ENCODE results near the gene TMEM217. TPM values are rescaled to one million over a fixed set of nuclear protein-coding genes. Genes with fewer than 3 reads are reported as not detected.
"Not testable (repeated sequence)": the region's sequence is repeated elsewhere in the genome, so short reads cannot be mapped to it uniquely, and the experiment has no call there.

TMEM217 gene
- total and polyA plus RNA-seq, 2 donors: 0.24 to 3.4 TPM

- no peak overlapping the region for H3K27ac ChIP-seq (ENCODE audit: low read depth)
- no peaks in the 10 kb centered on the region for H3K4me1 ChIP-seq (ENCODE audit: insufficient read depth)
- H3K36me3 ChIP-seq (ENCODE audit: insufficient read depth): no peaks in the 10 kb centered on the region
- 68% methylated on average over 7 of the region's 7 CpGs for WGBS
- no peak for DNase-seq (ENCODE audit: extremely low spot score)
- no peak overlapping the region for H3K4me3 ChIP-seq (ENCODE audit: low read depth, low read length)
Observed at GRCh38 chr6:37187321-37188022, 70.5 kb downstream of the TMEM217 start.

DNA sequence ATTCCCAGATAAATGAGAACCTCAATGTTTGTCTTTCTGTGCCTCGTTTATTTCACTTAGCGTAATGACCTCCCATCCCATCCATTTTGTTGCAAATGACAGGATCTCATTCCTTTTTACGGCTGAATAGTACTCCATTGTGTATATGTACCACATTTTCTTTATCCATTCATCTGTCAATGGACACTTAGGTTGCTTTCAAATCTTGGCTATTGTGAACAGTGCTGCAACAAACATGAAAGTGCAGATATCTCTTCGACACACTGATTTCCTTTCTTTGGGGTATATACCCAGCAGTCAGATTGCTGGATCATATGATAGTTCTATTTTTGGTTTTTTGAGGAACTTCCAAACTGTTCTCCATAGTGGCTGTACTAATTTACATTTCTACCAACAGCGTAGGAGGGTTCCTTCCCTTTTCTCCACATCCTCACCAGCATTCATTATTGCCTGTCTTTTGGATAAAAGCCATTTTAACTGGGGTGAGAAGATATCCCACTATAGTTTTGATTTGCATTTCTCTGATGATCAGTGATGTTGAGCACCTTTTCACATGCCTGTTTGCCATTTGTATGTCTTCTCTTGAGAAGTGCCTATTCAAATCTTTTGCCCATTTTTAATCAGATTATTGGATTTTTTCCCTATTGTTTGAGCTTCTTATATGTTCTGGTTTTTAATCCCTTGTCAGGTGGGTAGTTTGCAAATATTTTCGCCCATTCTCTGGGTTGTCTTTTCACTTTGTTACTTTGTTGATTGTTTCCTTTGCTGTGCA lies 71.8 kb downstream of the TMEM217 start:
- not testable (repeated sequence) for H3K36me3 ChIP-seq (ENCODE audit: insufficient read depth); H3K27ac ChIP-seq (ENCODE audit: low read depth); H3K4me1 ChIP-seq (ENCODE audit: insufficient read depth); DNase-seq (ENCODE audit: extremely low spot score); H3K4me3 ChIP-seq (ENCODE audit: low read depth, low read length)
- WGBS: 88% methylated on average over 6 of the region's 6 CpGs

DNA sequence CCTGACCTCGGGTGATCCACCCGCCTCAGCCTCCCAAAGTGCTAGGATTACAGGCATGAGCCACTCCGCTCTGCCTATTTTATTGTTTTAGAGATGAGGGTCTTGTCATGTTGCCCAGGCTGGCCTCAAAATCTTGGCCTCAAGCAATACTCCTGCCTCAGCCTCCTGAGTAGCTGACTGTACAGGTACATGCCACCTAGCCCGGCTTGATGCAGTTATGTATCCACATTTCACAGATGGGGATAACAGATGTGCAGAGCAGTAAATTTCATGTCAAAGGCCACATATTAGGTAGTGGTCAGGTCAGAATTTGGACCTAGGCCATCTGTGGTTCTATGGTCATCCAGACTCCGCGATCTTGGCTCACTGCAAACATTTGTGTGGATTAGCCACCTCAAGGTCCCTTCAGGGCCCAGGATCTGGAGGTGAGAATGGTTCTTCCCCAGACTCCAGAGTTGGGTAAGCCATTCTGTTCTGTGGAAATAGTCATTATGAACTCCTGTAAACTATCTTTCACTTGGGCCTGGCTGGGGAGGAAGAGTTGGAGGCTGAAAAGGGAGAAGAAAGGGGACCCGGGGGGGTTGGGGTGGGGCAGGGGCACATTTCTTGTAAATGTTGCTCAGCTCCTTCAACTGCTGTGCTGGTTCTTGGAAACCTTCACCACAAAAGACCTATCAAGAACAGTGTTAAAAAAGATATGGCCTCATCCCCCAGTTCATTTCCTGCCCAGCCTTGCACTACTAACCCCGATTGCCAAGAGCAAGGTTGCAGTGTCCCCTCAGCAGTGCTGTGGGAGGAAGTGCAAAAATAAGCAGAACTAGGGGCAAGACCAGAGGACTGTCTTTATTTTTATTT lies 75.0 kb downstream of the TMEM217 start:
- no peaks in the 10 kb centered on the region for H3K4me1 ChIP-seq (ENCODE audit: insufficient read depth)
- 77% methylated on average over 8 of the region's 8 CpGs for WGBS
- DNase-seq (ENCODE audit: extremely low spot score): no peak
- H3K27ac ChIP-seq (ENCODE audit: low read depth): no peak overlapping the region
- H3K36me3 ChIP-seq (ENCODE audit: insufficient read depth): no peaks in the 10 kb centered on the region
- no peak overlapping the region for H3K4me3 ChIP-seq (ENCODE audit: low read depth, low read length)

- not testable (repeated sequence) for DNase-seq (ENCODE audit: extremely low spot score); H3K36me3 ChIP-seq (ENCODE audit: insufficient read depth); H3K27ac ChIP-seq (ENCODE audit: low read depth); H3K4me1 ChIP-seq (ENCODE audit: insufficient read depth); H3K4me3 ChIP-seq (ENCODE audit: low read depth, low read length)
- WGBS: 95% methylated on average over 4 of the region's 4 CpGs
Observed at GRCh38 chr6:37180610-37181009, 77.3 kb downstream of the TMEM217 start.

- DNase-seq (ENCODE audit: extremely low spot score): no peak
- Histone ChIP-seq H3K4me3 (ENCODE audit: low read depth, low read length) (no peak overlapping the region), H3K27ac (ENCODE audit: low read depth) (no peak overlapping the region), H3K4me1 (ENCODE audit: insufficient read depth) (no peaks in the 10 kb centered on the region), H3K36me3 (ENCODE audit: insufficient read depth) (no peaks in the 10 kb centered on the region)
- WGBS: 87% methylated on average over 2 of the region's 2 CpGs
Observed at GRCh38 chr6:37180075-37180474, 77.9 kb downstream of the TMEM217 start.

- H3K36me3 ChIP-seq (ENCODE audit: insufficient read depth): peaks cover 5% of the 10 kb centered on the region
- WGBS: 87% methylated on average over 8 of the region's 8 CpGs
- no peak for DNase-seq (ENCODE audit: extremely low spot score)
- no peaks in the 10 kb centered on the region for H3K4me1 ChIP-seq (ENCODE audit: insufficient read depth)
- no peak overlapping the region for H3K4me3 ChIP-seq (ENCODE audit: low read depth, low read length)
- H3K27ac ChIP-seq (ENCODE audit: low read depth): no peak overlapping the region
Observed at GRCh38 chr6:37177935-37178517, 79.9 kb downstream of the TMEM217 start.

DNA sequence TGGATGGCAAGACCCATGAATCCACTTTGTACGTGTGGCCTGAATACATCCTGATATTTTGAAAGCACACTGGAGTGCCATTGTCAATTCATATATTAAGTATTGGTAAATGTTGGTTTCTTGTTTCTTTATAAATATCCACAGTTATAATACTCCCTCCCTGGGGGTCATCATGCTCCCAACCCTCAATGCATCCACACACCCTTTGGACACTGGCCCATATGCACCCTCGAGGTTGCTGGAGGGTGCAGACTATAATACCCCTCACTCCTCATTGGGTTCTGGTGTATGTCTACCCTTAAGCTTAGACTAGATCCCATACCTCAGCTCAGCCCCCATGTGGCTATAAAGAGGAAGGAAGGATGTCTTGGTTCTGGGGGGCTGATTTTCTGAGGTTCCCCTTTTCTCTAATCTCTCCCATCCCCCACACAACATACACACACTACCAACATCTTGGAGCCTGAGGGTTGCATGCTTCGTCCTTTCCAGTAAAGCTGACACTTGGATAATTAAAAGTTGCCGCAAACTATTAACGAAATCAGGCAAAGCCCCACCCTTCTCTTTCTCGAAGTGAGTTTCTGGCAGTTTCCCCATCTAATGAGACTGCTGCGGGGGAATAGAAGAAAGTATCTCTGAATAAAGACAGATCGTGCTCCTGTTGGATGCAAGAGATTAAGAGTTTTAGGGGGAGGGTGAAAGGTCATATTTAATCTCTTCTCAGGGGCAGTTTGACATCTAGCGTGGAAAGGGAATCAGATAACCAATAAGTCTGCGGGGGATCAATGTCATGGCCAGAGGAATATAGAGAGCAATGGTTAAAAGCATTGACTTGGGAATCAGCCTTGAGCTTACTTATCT lies 80.6 kb downstream of the TMEM217 start:
- WGBS: 44% methylated on average over 10 of the region's 10 CpGs
- H3K27ac ChIP-seq (ENCODE audit: low read depth): no peak overlapping the region

GRCh38 chr6:37176268-37177076 lies 81.5 kb downstream of the TMEM217 start:
- Histone ChIP-seq H3K36me3 (ENCODE audit: insufficient read depth) (peaks cover 5% of the 10 kb centered on the region), H3K4me1 (ENCODE audit: insufficient read depth) (no peaks in the 10 kb centered on the region), H3K4me3 (ENCODE audit: low read depth, low read length) (no peak overlapping the region), H3K27ac (ENCODE audit: low read depth) (no peak overlapping the region)
- 92% methylated on average over 15 of the region's 15 CpGs for WGBS
- no peak for DNase-seq (ENCODE audit: extremely low spot score)

More for the DNA sequence above, 80.6 kb downstream of the TMEM217 start:
- DNase-seq (ENCODE audit: extremely low spot score): no peak
- H3K4me3 ChIP-seq (ENCODE audit: low read depth, low read length): no peak overlapping the region
- H3K36me3 ChIP-seq (ENCODE audit: insufficient read depth): peaks cover 5% of the 10 kb centered on the region
- no peaks in the 10 kb centered on the region for H3K4me1 ChIP-seq (ENCODE audit: insufficient read depth)

GRCh38 chr6:37175332-37176267 lies 82.3 kb downstream of the TMEM217 start:
- WGBS: 79% methylated on average over 18 of the region's 18 CpGs
- no peak overlapping the region for H3K27ac ChIP-seq (ENCODE audit: low read depth)
- no peaks in the 10 kb centered on the region for H3K4me1 ChIP-seq (ENCODE audit: insufficient read depth)
- no peak overlapping the region for H3K4me3 ChIP-seq (ENCODE audit: low read depth, low read length)
- no peak for DNase-seq (ENCODE audit: extremely low spot score)
- peaks cover 5% of the 10 kb centered on the region for H3K36me3 ChIP-seq (ENCODE audit: insufficient read depth)

- WGBS: 76% methylated on average over 10 of the region's 10 CpGs
- peaks cover 5% of the 10 kb centered on the region for H3K36me3 ChIP-seq (ENCODE audit: insufficient read depth)
- H3K27ac ChIP-seq (ENCODE audit: low read depth): no peak overlapping the region
- no peak for DNase-seq (ENCODE audit: extremely low spot score)
- H3K4me3 ChIP-seq (ENCODE audit: low read depth, low read length): no peak overlapping the region
- no peaks in the 10 kb centered on the region for H3K4me1 ChIP-seq (ENCODE audit: insufficient read depth)
Observed at GRCh38 chr6:37174515-37175331, 83.2 kb downstream of the TMEM217 start.

DNA sequence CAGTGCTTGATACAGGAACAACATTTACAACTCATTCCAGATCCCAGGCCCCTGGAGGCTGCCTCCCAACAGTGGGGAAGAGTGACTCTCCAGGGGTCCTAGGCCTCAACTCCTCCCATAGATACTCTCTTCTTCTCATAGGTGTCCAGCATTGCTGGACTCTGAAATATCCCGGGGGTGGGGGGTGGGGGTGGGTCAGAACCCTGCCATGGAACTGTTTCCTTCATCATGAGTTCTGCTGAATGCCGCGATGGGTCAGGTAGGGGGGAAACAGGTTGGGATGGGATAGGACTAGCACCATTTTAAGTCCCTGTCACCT lies 83.8 kb downstream of the TMEM217 start:
- Histone ChIP-seq H3K4me1 (ENCODE audit: insufficient read depth) (no peaks in the 10 kb centered on the region), H3K4me3 (ENCODE audit: low read depth, low read length) (no peak overlapping the region), H3K36me3 (ENCODE audit: insufficient read depth) (peaks cover 5% of the 10 kb centered on the region), H3K27ac (ENCODE audit: low read depth) (no peak overlapping the region)
- DNase-seq (ENCODE audit: extremely low spot score): no peak
- WGBS: 77% methylated on average over 3 of the region's 3 CpGs

All from urinary bladder (tissue), 4 donors.